Activated naive CD8-positive, alpha-beta T cell (primary cell): ENCODE data around the gene ZSCAN1.

Experiments used
- H3K27ac Mint-ChIP-seq: one replicate; pipeline ENCODE4 v1.8.0; 2021; ENCODE audit warnings: mixed read lengths
- H3K27me3 Mint-ChIP-seq: one replicate; pipeline ENCODE4 v1.8.0; 2021; ENCODE audit warnings: mixed read lengths
- H3K36me3 Mint-ChIP-seq: one replicate; pipeline ENCODE4 v1.8.0; 2021; ENCODE audit warnings: mixed read lengths
- H3K4me1 Mint-ChIP-seq: one replicate; pipeline ENCODE4 v1.8.0; 2021; ENCODE audit warnings: low read depth, mixed read lengths
- H3K4me3 Mint-ChIP-seq: one replicate; pipeline ENCODE4 v1.8.0; 2021; ENCODE audit warnings: mild to moderate bottlenecking, mixed read lengths
- H3K9me3 Mint-ChIP-seq: one replicate; pipeline ENCODE4 v1.8.0; 2021; ENCODE audit warnings: low read depth, mixed read lengths

ZSCAN1 gene

GRCh38 chr19:58052256-58052655 lies 18.4 kb downstream of the ZSCAN1 start:
- Mint-ChIP-seq H3K9me3 (peaks cover 9% of the 10 kb centered on the region), H3K36me3 (peaks cover 18% of the 10 kb centered on the region), H3K27ac (no peak overlapping the region), H3K4me3 (no peak overlapping the region), H3K4me1 (no peaks in the 10 kb centered on the region), H3K27me3 (peaks cover 3% of the 10 kb centered on the region)

- H3K27me3 Mint-ChIP-seq, result peaks cover 3% of the 10 kb centered on the region
- no peak overlapping the region for H3K27ac Mint-ChIP-seq
- peaks cover 21% of the 10 kb centered on the region for H3K36me3 Mint-ChIP-seq
- H3K4me1 Mint-ChIP-seq, result no peaks in the 10 kb centered on the region
- no peak overlapping the region for H3K4me3 Mint-ChIP-seq
- peaks cover 11% of the 10 kb centered on the region for H3K9me3 Mint-ChIP-seq
These were observed 19.8 kb downstream of the ZSCAN1 start for GRCh38 chr19:58053480-58054156.

- H3K4me3 Mint-ChIP-seq, result no peak overlapping the region
- H3K4me1 Mint-ChIP-seq, result peaks cover 4% of the 10 kb centered on the region
- H3K36me3 Mint-ChIP-seq, result peaks cover 21% of the 10 kb centered on the region
- H3K9me3 Mint-ChIP-seq, result peaks cover 9% of the 10 kb centered on the region
- peaks cover 1% of the 10 kb centered on the region for H3K27me3 Mint-ChIP-seq
- H3K27ac Mint-ChIP-seq, result no peak overlapping the region
These were observed 21.4 kb downstream of the ZSCAN1 start for GRCh38 chr19:58054901-58055874.

GRCh38 chr19:58056261-58056660 lies 22.4 kb downstream of the ZSCAN1 start:
- Mint-ChIP-seq H3K36me3 (peaks cover 19% of the 10 kb centered on the region), H3K4me1 (peaks cover 4% of the 10 kb centered on the region), H3K9me3 (peaks cover 9% of the 10 kb centered on the region), H3K27me3 (peaks cover 1% of the 10 kb centered on the region), H3K27ac (no peak overlapping the region), H3K4me3 (no peak overlapping the region)

GRCh38 chr19:58056861-58057260 lies 23.0 kb downstream of the ZSCAN1 start:
- H3K4me1 Mint-ChIP-seq, result peaks cover 4% of the 10 kb centered on the region
- peaks cover 9% of the 10 kb centered on the region for H3K9me3 Mint-ChIP-seq
- H3K27ac Mint-ChIP-seq, result no peak overlapping the region
- peaks cover 16% of the 10 kb centered on the region for H3K36me3 Mint-ChIP-seq
- H3K27me3 Mint-ChIP-seq, result peaks cover 1% of the 10 kb centered on the region
- H3K4me3 Mint-ChIP-seq, result no peak overlapping the region

GRCh38 chr19:58058467-58058866 lies 24.6 kb downstream of the ZSCAN1 start:
- Mint-ChIP-seq H3K27ac (peak overlapping the region; percentile 79), H3K4me3 (peak overlapping the region; percentile 87), H3K4me1 (peaks cover 4% of the 10 kb centered on the region), H3K9me3 (peaks cover 9% of the 10 kb centered on the region), H3K36me3 (peaks cover 19% of the 10 kb centered on the region), H3K27me3 (peaks cover 1% of the 10 kb centered on the region)

- Mint-ChIP-seq H3K4me1 (peaks cover 4% of the 10 kb centered on the region), H3K27ac (peak within 1 kb of the TSS; percentile 79), H3K27me3 (peaks cover 1% of the 10 kb centered on the region), H3K4me3 (peak within 1 kb of the TSS; percentile 87), H3K9me3 (peaks cover 15% of the 10 kb centered on the region), H3K36me3 (peaks cover 22% of the 10 kb centered on the region)
These were observed 25.3 kb downstream of the ZSCAN1 start, which contains the start of gene ZNF135 for GRCh38 chr19:58059003-58059670. TSS of gene ZNF135 (plus strand) at chr19:58059282. CDS start at chr19:58060003, 721 bp downstream.

- Mint-ChIP-seq H3K27ac (no peak overlapping the region), H3K36me3 (peaks cover 17% of the 10 kb centered on the region), H3K27me3 (peaks cover 1% of the 10 kb centered on the region), H3K4me1 (peaks cover 4% of the 10 kb centered on the region), H3K4me3 (peak overlapping the region; percentile 87), H3K9me3 (peaks cover 17% of the 10 kb centered on the region)
These were observed 25.9 kb downstream of the ZSCAN1 start for GRCh38 chr19:58059671-58060078.

- peaks cover 1% of the 10 kb centered on the region for H3K27me3 Mint-ChIP-seq
- H3K4me1 Mint-ChIP-seq, result peaks cover 4% of the 10 kb centered on the region
- H3K36me3 Mint-ChIP-seq, result peaks cover 17% of the 10 kb centered on the region
- peak overlapping the region; percentile 72 for H3K4me3 Mint-ChIP-seq
- peaks cover 17% of the 10 kb centered on the region for H3K9me3 Mint-ChIP-seq
- H3K27ac Mint-ChIP-seq, result no peak overlapping the region
These were observed 26.4 kb downstream of the ZSCAN1 start for GRCh38 chr19:58060231-58060630.

GRCh38 chr19:58063712-58064111 lies 29.9 kb downstream of the ZSCAN1 start:
- H3K36me3 Mint-ChIP-seq, result peaks cover 41% of the 10 kb centered on the region
- H3K27me3 Mint-ChIP-seq, result no peaks in the 10 kb centered on the region
- H3K4me3 Mint-ChIP-seq, result no peak overlapping the region
- peaks cover 27% of the 10 kb centered on the region for H3K9me3 Mint-ChIP-seq
- peaks cover 3% of the 10 kb centered on the region for H3K4me1 Mint-ChIP-seq
- no peak overlapping the region for H3K27ac Mint-ChIP-seq

GRCh38 chr19:58067240-58067912 lies 33.6 kb downstream of the ZSCAN1 start:
- H3K4me3 Mint-ChIP-seq, result no peak overlapping the region
- H3K36me3 Mint-ChIP-seq, result peaks cover 48% of the 10 kb centered on the region
- H3K27me3 Mint-ChIP-seq, result no peaks in the 10 kb centered on the region
- H3K27ac Mint-ChIP-seq, result no peak overlapping the region
- H3K9me3 Mint-ChIP-seq, result peaks cover 25% of the 10 kb centered on the region
- no peaks in the 10 kb centered on the region for H3K4me1 Mint-ChIP-seq

- no peak overlapping the region for H3K27ac Mint-ChIP-seq
- H3K4me3 Mint-ChIP-seq, result no peak overlapping the region
- H3K9me3 Mint-ChIP-seq, result peaks cover 7% of the 10 kb centered on the region
- H3K4me1 Mint-ChIP-seq, result no peaks in the 10 kb centered on the region
- H3K27me3 Mint-ChIP-seq, result no peaks in the 10 kb centered on the region
- peaks cover 24% of the 10 kb centered on the region for H3K36me3 Mint-ChIP-seq
These were observed 46.0 kb downstream of the ZSCAN1 start for GRCh38 chr19:58079792-58080191.

GRCh38 chr19:58083021-58083420 lies 49.2 kb downstream of the ZSCAN1 start:
- Mint-ChIP-seq H3K4me1 (no peaks in the 10 kb centered on the region), H3K9me3 (peaks cover 7% of the 10 kb centered on the region), H3K4me3 (no peak overlapping the region), H3K27ac (no peak overlapping the region), H3K27me3 (no peaks in the 10 kb centered on the region), H3K36me3 (peaks cover 20% of the 10 kb centered on the region)

- Mint-ChIP-seq H3K36me3 (peaks cover 19% of the 10 kb centered on the region), H3K4me1 (no peaks in the 10 kb centered on the region), H3K27ac (no peak overlapping the region), H3K27me3 (no peaks in the 10 kb centered on the region), H3K9me3 (peaks cover 7% of the 10 kb centered on the region), H3K4me3 (no peak overlapping the region)
These were observed 50.9 kb downstream of the ZSCAN1 start for GRCh38 chr19:58084596-58085347.
